MM.1S (cell line): Measurements from ENCODE around the gene PLEKHM1.

Source experiments
- DNase-seq: peaks from one replicate; pipeline ENCODE4 v3.0.0-alpha.2; 2015
- H2AFZ ChIP-seq: fragments of 300-600 bp; sonication (generic); 2 replicates; pipeline ENCODE4 v1.6.0; 2016; ENCODE audit warnings: antibody characterized with exemption, low read length
- H3F3A ChIP-seq: fragments of 300-600 bp; sonication (generic); 2 replicates; pipeline ENCODE4 v1.6.1; 2016; ENCODE audit warnings: mild to moderate bottlenecking, antibody characterized with exemption, low read length, moderate library complexity, mixed read lengths; ENCODE audit not compliant: insufficient read depth
- H3K27ac ChIP-seq: fragments of 300-600 bp; sonication (generic); 2 replicates; pipeline ENCODE4 v1.5.1; 2016; ENCODE audit warnings: mild to moderate bottlenecking, low read length
- H3K27me3 ChIP-seq: fragments of 300-600 bp; sonication (generic); replicated peaks from 2 replicates; pipeline ENCODE4 v1.6.0; 2016; ENCODE audit warnings: low read length; ENCODE audit not compliant: insufficient read depth
- H3K36me3 ChIP-seq: fragments of 300-600 bp; sonication (generic); replicated peaks from 2 replicates; pipeline ENCODE4 v1.6.1; 2016; ENCODE audit warnings: mild to moderate bottlenecking, low read length, mixed read lengths; ENCODE audit not compliant: insufficient read depth
- H3K4me1 ChIP-seq: fragments of 300-600 bp; sonication (generic); 2 replicates; pipeline ENCODE4 v1.6.1; 2016; ENCODE audit warnings: low read length, mixed read lengths
- H3K4me2 ChIP-seq: fragments of 300-600 bp; sonication (generic); 2 replicates; pipeline ENCODE4 v1.6.0; 2016; ENCODE audit warnings: low read depth, low read length
- H3K4me3 ChIP-seq: fragments of 300-600 bp; sonication (generic); 2 replicates; pipeline ENCODE4 v1.5.1; 2016; ENCODE audit warnings: low read length, mixed read lengths
- H3K79me2 ChIP-seq: fragments of 300-600 bp; sonication (generic); 2 replicates; pipeline ENCODE4 v1.6.1; 2016; ENCODE audit warnings: mixed run types, low read length, mixed read lengths
- H3K9ac ChIP-seq: fragments of 300-600 bp; sonication (generic); 2 replicates; pipeline ENCODE4 v1.6.1; 2016; ENCODE audit warnings: low read length, mixed read lengths
- H3K9me2 ChIP-seq: fragments of 300-600 bp; sonication (generic); replicated peaks from 2 replicates; pipeline ENCODE4 v1.6.1; 2016; ENCODE audit warnings: mild to moderate bottlenecking, low read length, mixed read lengths; ENCODE audit not compliant: insufficient read depth
- H3K9me3 ChIP-seq: fragments of 300-600 bp; sonication (generic); replicated peaks from 2 replicates; pipeline ENCODE4 v1.6.1; 2016; ENCODE audit warnings: mild to moderate bottlenecking, low read length, mixed read lengths; ENCODE audit not compliant: insufficient read depth
- H4K20me1 ChIP-seq: fragments of 300-600 bp; sonication (generic); 2 replicates; pipeline ENCODE4 v1.6.1; 2016; ENCODE audit warnings: mild to moderate bottlenecking, low read length, moderate library complexity, mixed read lengths; ENCODE audit not compliant: insufficient read depth
- CTCF ChIP-seq: fragments of 300-600 bp; sonication (generic); IDR thresholded peaks from 2 replicates; pipeline ENCODE4 v1.5.1; 2016; ENCODE audit warnings: antibody characterized with exemption, low read length, mixed read lengths
- EZH2 ChIP-seq: fragments of 300-600 bp; sonication (generic); optimal IDR thresholded peaks from 2 replicates; pipeline ENCODE3; 2017; ENCODE audit warnings: low read depth, mild to moderate bottlenecking, antibody characterized with exemption, low read length, mixed read lengths
- EZH2phosphoT487 ChIP-seq: fragments of 300-600 bp; sonication (generic); IDR thresholded peaks from 2 replicates; pipeline ENCODE4 v1.6.1; 2018; ENCODE audit warnings: antibody characterized with exemption, low read length

PLEKHM1 gene

GRCh38 chr17:45396496-45397205 is 93.9 kb downstream of the PLEKHM1 start:
- no peak overlapping the region for H2AFZ ChIP-seq
- no peaks in the 10 kb centered on the region for H3F3A ChIP-seq
- H3K36me3 ChIP-seq = no peaks in the 10 kb centered on the region
- no peaks in the 10 kb centered on the region for H3K4me1 ChIP-seq
- no peak overlapping the region for H3K27ac ChIP-seq
- no peak overlapping the region for H3K9ac ChIP-seq
- no peak overlapping the region for H3K4me3 ChIP-seq
- H3K79me2 ChIP-seq = no peaks in the 10 kb centered on the region
- no peaks in the 10 kb centered on the region for H4K20me1 ChIP-seq
- DNase-seq = no peak
- H3K27me3 ChIP-seq = no peaks in the 10 kb centered on the region
- no peak overlapping the region for H3K4me2 ChIP-seq
- TF ChIP-seq CTCF (no peak), EZH2phosphoT487 (no peak), EZH2 (no peak)
- H3K9me3 ChIP-seq = no peaks in the 10 kb centered on the region
- H3K9me2 ChIP-seq = no peaks in the 10 kb centered on the region

- Histone ChIP-seq H3K9me2 (no peaks in the 10 kb centered on the region), H4K20me1 (no peaks in the 10 kb centered on the region), H3K4me3 (no peak overlapping the region), H3K36me3 (no peaks in the 10 kb centered on the region), H3K9me3 (no peaks in the 10 kb centered on the region), H3K4me2 (no peak overlapping the region), H3K27me3 (no peaks in the 10 kb centered on the region), H3K27ac (no peak overlapping the region), H3K9ac (no peak overlapping the region), H3K4me1 (no peaks in the 10 kb centered on the region), H3K79me2 (no peaks in the 10 kb centered on the region), H3F3A (no peaks in the 10 kb centered on the region), H2AFZ (no peak overlapping the region)
- TF ChIP-seq EZH2phosphoT487 (no peak), EZH2 (no peak), CTCF (no peak)
- no peak for DNase-seq
These were observed 94.7 kb downstream of the PLEKHM1 start for GRCh38 chr17:45395569-45396415.

GRCh38 chr17:45394913-45395568 is 95.5 kb downstream of the PLEKHM1 start:
- no peak overlapping the region for H3K4me2 ChIP-seq

More at GRCh38 chr17:45394913-45395568, 95.5 kb downstream of the PLEKHM1 start:
- no peak overlapping the region for H2AFZ ChIP-seq
- DNase-seq = no peak
- no peak overlapping the region for H3K9ac ChIP-seq
- no peaks in the 10 kb centered on the region for H3K27me3 ChIP-seq
- no peaks in the 10 kb centered on the region for H3K79me2 ChIP-seq
- no peaks in the 10 kb centered on the region for H4K20me1 ChIP-seq
- no peaks in the 10 kb centered on the region for H3K9me2 ChIP-seq
- no peaks in the 10 kb centered on the region for H3F3A ChIP-seq
- TF ChIP-seq EZH2 (no peak), EZH2phosphoT487 (no peak), CTCF (peak; percentile 70)
- no peaks in the 10 kb centered on the region for H3K4me1 ChIP-seq
- no peaks in the 10 kb centered on the region for H3K9me3 ChIP-seq
- no peaks in the 10 kb centered on the region for H3K36me3 ChIP-seq
- H3K27ac ChIP-seq = no peak overlapping the region
- no peak overlapping the region for H3K4me3 ChIP-seq
